ENCODE data around the gene NUSAP1. TPM values are rescaled to one million over a fixed set of nuclear protein-coding genes. Genes with fewer than 3 reads are reported as not detected.

The NUSAP1 gene
- total and polyA plus RNA-seq, 10 of the 15 experiments (the other 5 are each of a cell fraction or from before 2014, with no cell fraction given): 158 to 315 (median 229) TPM

GRCh38 chr15:41347236-41347635 lies 14.6 kb downstream of the NUSAP1 start:
- DNase-seq (ENCODE audit: low read depth, low spot score): no peak
- FAIRE-seq: no peak
- no peaks in the 10 kb centered on the region for H3K27me3 ChIP-seq (replicated peaks in 1 of 2; ENCODE audit: control insufficient read depth in 2 of 2, insufficient read depth in 2 of 2, low read length in 1 of 2)
- H4K20me1 ChIP-seq (ENCODE audit: control insufficient read depth, insufficient read depth): no peaks in the 10 kb centered on the region
- H3K4me3 ChIP-seq: no peak overlapping the region
- ChIA-PET POLR2A (interaction anchor here (0.5 kb wide), 1 partner anchor 449 kb away, joined by 3 read pairs; no protein-coding TSS in a partner anchor), SMC1A (ENCODE audit: uncharacterized antibody, unreplicated experiment) (no interaction called here), CTCF (interaction anchor here (1.0 kb wide), 1 partner anchor 12 kb away, joined by 5 read pairs; no protein-coding TSS in a partner anchor), RAD21 (ENCODE audit: unreplicated experiment) (no interaction called here)
- ATAC-seq: no peak
- H3K9ac ChIP-seq (ENCODE audit: control insufficient read depth, insufficient read depth, low read length): no peak overlapping the region
- H3K4me2 ChIP-seq (ENCODE audit: control insufficient read depth, insufficient read depth): no peak overlapping the region
- H2AFZ ChIP-seq (ENCODE audit: control insufficient read depth, low read depth, low read length): no peak overlapping the region
- H3K27ac ChIP-seq (ENCODE audit: control insufficient read depth, insufficient read depth): no peak overlapping the region
- peaks cover 7% of the 10 kb centered on the region for H3K79me2 ChIP-seq (ENCODE audit: control insufficient read depth, insufficient read depth, low read length)
- intact Hi-C loops (cut with micrococcal nuclease; ENCODE audit: unreplicated experiment) (no loop called here), in situ Hi-C loops (cut with MboI) (no loop called here)
- no peaks in the 10 kb centered on the region for H3K9me3 ChIP-seq (replicated peaks; ENCODE audit: control insufficient read depth, insufficient read depth, low read length)
- H3K4me1 ChIP-seq (ENCODE audit: control insufficient read depth, insufficient read depth, low read length): no peaks in the 10 kb centered on the region
- BruUV-seq (replicated peaks): no TSS peak
- TF ChIP-seq MTA3 (IDR thresholded peaks at IDR 0.05; ENCODE audit: borderline replicate concordance, low read length): no peak
- no peak for TF ChIP-seq GATAD2B (conservative IDR thresholded peaks at IDR 0.05; ENCODE audit: low read depth)
- 100% methylated on average over 5 of the region's 5 CpGs for WGBS (ENCODE audit: insufficient coverage, insufficient replicate concordance, low lambda C conversion rate, missing lambda C conversion rate)
- peaks cover 13 to 40% of the 10 kb centered on the region in 2 experiments for H3K36me3 ChIP-seq (ENCODE audit: control insufficient read depth in 2 of 2, insufficient read depth in 2 of 2, low read length in 1 of 2)

- Histone ChIP-seq H4K20me1 (ENCODE audit: control insufficient read depth, insufficient read depth) (no peaks in the 10 kb centered on the region), H3K4me1 (ENCODE audit: control insufficient read depth, insufficient read depth, low read length) (no peaks in the 10 kb centered on the region), H3K36me3 (ENCODE audit: control insufficient read depth in 2 of 2, insufficient read depth in 2 of 2, low read length in 1 of 2) (peaks cover 11 to 51% of the 10 kb centered on the region in 2 experiments), H3K4me2 (ENCODE audit: control insufficient read depth, insufficient read depth) (no peak overlapping the region), H3K9me3 (replicated peaks; ENCODE audit: control insufficient read depth, insufficient read depth, low read length) (no peaks in the 10 kb centered on the region), H2AFZ (ENCODE audit: control insufficient read depth, low read depth, low read length) (no peak overlapping the region), H3K9ac (ENCODE audit: control insufficient read depth, insufficient read depth, low read length) (no peak overlapping the region), H3K27ac (ENCODE audit: control insufficient read depth, insufficient read depth) (no peak overlapping the region), H3K79me2 (ENCODE audit: control insufficient read depth, insufficient read depth, low read length) (no peaks in the 10 kb centered on the region; the same call in none of the 2 replicates), H3K27me3 (replicated peaks in 1 of 2; ENCODE audit: control insufficient read depth in 2 of 2, insufficient read depth in 2 of 2, low read length in 1 of 2) (no peaks in the 10 kb centered on the region), H3K4me3 (no peak overlapping the region)
- RAD21 ChIA-PET (ENCODE audit: unreplicated experiment): no interaction called here
- DNase-seq (ENCODE audit: low read depth, low spot score) (no peak), FAIRE-seq (no peak), ATAC-seq (no peak)
- BruUV-seq (replicated peaks): no TSS peak
- POLR2A ChIA-PET: interaction anchor here (1.1 kb wide), 1 partner anchor 18 kb away, joined by 3 read pairs; the partner anchor contains the start of genes NUSAP1 and OIP5
- intact Hi-C loops (cut with micrococcal nuclease; ENCODE audit: unreplicated experiment) (no loop called here), in situ Hi-C loops (cut with MboI) (no loop called here)
- CTCF ChIA-PET: interaction anchor here (0.9 to 1.3 kb wide), 3 partner anchors 16 to 116 kb away, joined by 3 read pairs; partner anchors contain the start of genes NUSAP1 and OIP5
- WGBS (ENCODE audit: insufficient coverage, insufficient replicate concordance, low lambda C conversion rate, missing lambda C conversion rate): 88% methylated on average over 10 of the region's 10 CpGs
- SMC1A ChIA-PET (ENCODE audit: uncharacterized antibody, unreplicated experiment): interaction anchor here (1.2 kb wide), 1 partner anchor 51 kb away, joined by 3 read pairs; no protein-coding TSS in a partner anchor
- TF ChIP-seq JUNB (IDR thresholded peaks at IDR 0.05) (no peak), USF2 (IDR thresholded peaks at IDR 0.05; ENCODE audit: borderline replicate concordance, low read depth, low read length) (no peak), PBX3 (IDR thresholded peaks at IDR 0.05; ENCODE audit: insufficient replicate concordance, low read depth, low read length) (no peak), BCLAF1 (IDR thresholded peaks at IDR 0.05) (no peak), RUNX3 (IDR thresholded peaks at IDR 0.05; ENCODE audit: low read length) (no peak), ZNF622 (IDR thresholded peaks at IDR 0.05) (no peak), RELB (IDR thresholded peaks at IDR 0.05; ENCODE audit: low read depth) (no peak), HDAC2 (IDR thresholded peaks at IDR 0.05) (no peak)
These were observed 17.5 kb downstream of the NUSAP1 start for GRCh38 chr15:41350057-41350717.

Data from GM12878 (cell line).